Pancreas (tissue), 10 donors: ENCODE data around the gene ZNF264. TPM values are rescaled to one million over a fixed set of nuclear protein-coding genes. Genes with fewer than 3 reads are reported as not detected.
A peak's percentile ranks its signal among the peaks of the same experiment; 100 is the strongest.

Source experiments
- ATAC-seq, 4 donors: fragments of 200-7000 bp; cut with Tn5 transposase; one replicate each; pipeline versions ENCODE4 v1.8.0 to v1.9.1; 2020; ENCODE audit warnings: mild to moderate bottlenecking in 4 of 4, moderate library complexity in 4 of 4
- DNase-seq, 6 donors: peaks; one replicate each; pipeline ENCODE4 v3.0.0-alpha.2; 2020
- FAIRE-seq: peaks from 2 replicates; lab custom pipeline; 2012; peaks lifted over from hg19 to GRCh38; lab: Jason Lieb, UNC
- H3K27ac ChIP-seq, 4 donors: fragments of 200-600 bp; sonication (generic); 1 replicate in 3 of 4; 2 replicates in 1 of 4; pipeline versions ENCODE4 v1.5.0 to v1.8.0; 2020
- H3K27me3 ChIP-seq, 4 donors: fragments of 200-600 bp; one replicate each; pipeline ENCODE4 v1.8.0; 2021
- H3K36me3 ChIP-seq, 3 donors: fragments of 200-600 bp; sonication (generic) in 1 of 3; one replicate each; pipeline versions ENCODE4 v1.5.0 to v1.8.0; 2020 to 2021
- H3K4me1 ChIP-seq, 3 donors: fragments of 200-600 bp; one replicate each; pipeline ENCODE4 v1.8.0; 2021
- H3K4me3 ChIP-seq, 4 donors: fragments of 200-600 bp; sonication (generic) in 2 of 4; one replicate each; pipeline versions ENCODE4 v1.5.0 to v1.8.0; 2020 to 2021
- H3K9me3 ChIP-seq, 4 donors: fragments of 200-600 bp; one replicate each; pipeline ENCODE4 v1.8.0; 2021
- CTCF ChIP-seq, 4 donors: fragments of 200-600 bp; sonication (generic) in 3 of 4; IDR thresholded peaks; one replicate each; pipeline versions ENCODE4 v1.5.0 to v1.8.0; 2021; ENCODE audit warnings: antibody characterized with exemption in 4 of 4
- WGBS, 2 donors: extraction: QIAGEN DNeasy Blood & Tissue Kit; methylation state at CpG; one replicate each; pipeline ENCODE4 v1.1.7; 2013; 5-methylcytosine and 5-hydroxymethylcytosine counted together
- intact Hi-C, 3 donors: fragments of 100-400 bp; cut with DNase I; formaldehyde crosslinking; loops; one replicate each; pipeline versions ENCODE4 v1.11.1 to v1.14.2; 2022
- polyA plus RNA-seq, 2 donors: library from polyadenylated mRNA; stranded (reverse); fragments of 200-250 nt; gene quantifications; one replicate each; pipeline ENCODE4 v1.2.3, GENCODE V29; 2013
- total RNA-seq, 6 donors: library from RNA; stranded (reverse); fragmentation: NEBNext Ultra II Directional in 4 of 6; extraction: Animal tissue kit (Norgen Biotek cat#: 25700) in 4 of 6; gene quantifications; one replicate each; pipeline versions ENCODE4 v1.2.1 to v1.2.4, GENCODE V29; 2021 to 2023
- donor health status: healthy with polysubstance abuse.
- donor health status: DM: no; HTN: no; CAD: no; lungs with moderate emphysema.
- donor health status: DM: no; HTN: no; CAD: no.
- donor health status: control.
- donor health status: control.
- donor health status: Bipolar disorder and iron deficiency.
- donor health status: DM: yes; HTN: yes; CAD: no.
- donor health status: DM: no; HTN: no; CAD: no.
- donor health status: DM: no; HTN: no; CAD: no.
- donor health status: DM: yes; HTN: yes; CAD: no.

The ZNF264 gene
- total and polyA plus RNA-seq, 8 donors = 4.7 to 28.0 (median 16.2) TPM

- no peak for DNase-seq
- 48 to 59% methylated on average over 7 of the region's 7 CpGs for WGBS, 2 donors
- Histone ChIP-seq H3K4me3 (no peak overlapping the region), H3K27ac (no peak overlapping the region), H3K4me1 (no peaks in the 10 kb centered on the region), H3K27me3 (no peaks in the 10 kb centered on the region), H3K36me3 (no peaks in the 10 kb centered on the region), H3K9me3 (no peaks in the 10 kb centered on the region)
- no peak for FAIRE-seq
- no peak for TF ChIP-seq CTCF (IDR thresholded peaks at IDR 0.05)
- intact Hi-C loops = no loop called here
- ATAC-seq = no peak
These were observed 25.5 kb upstream of the ZNF264 start for GRCh38 chr19:57165846-57166245.

DNA sequence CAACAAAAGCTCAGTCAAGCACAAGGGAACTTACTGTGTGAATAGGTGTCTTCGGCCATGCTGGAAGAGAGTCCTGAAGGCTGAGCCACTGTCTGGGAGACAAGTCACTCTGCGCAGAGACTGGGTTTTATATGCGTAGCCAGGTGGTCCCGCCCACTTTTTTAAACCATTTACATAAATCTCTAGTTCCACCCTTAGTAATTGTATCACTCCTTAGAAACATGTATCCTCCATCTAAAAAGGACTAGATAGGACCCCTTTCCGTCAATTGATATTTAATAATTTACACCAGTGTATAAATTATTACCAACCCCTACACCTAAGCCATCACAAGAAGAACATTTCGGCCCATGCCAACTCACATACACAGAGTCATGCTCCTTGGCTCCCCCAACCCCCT is 23.9 kb upstream of the ZNF264 start, which contains the start of gene DUXA:
DUXA (minus strand) TSS at position 101 of the 400 bp plus-strand sequence; CDS start at position 59, 42 bp downstream.
- 62 to 74% methylated on average over 6 of the region's 6 CpGs for WGBS, 2 donors
- no peak for DNase-seq
- Histone ChIP-seq H3K27ac (no peak within 1 kb of the TSS), H3K4me3 (no peak within 1 kb of the TSS), H3K27me3 (no peaks in the 10 kb centered on the region), H3K36me3 (no peaks in the 10 kb centered on the region), H3K9me3 (no peaks in the 10 kb centered on the region), H3K4me1 (no peaks in the 10 kb centered on the region)
- no peak for TF ChIP-seq CTCF (IDR thresholded peaks at IDR 0.05)
- intact Hi-C loops = no loop called here
- no peak for ATAC-seq
- FAIRE-seq = no peak

- Histone ChIP-seq H3K27me3 (no peaks in the 10 kb centered on the region), H3K4me3 (peak overlapping the region in 2 of 4 donors; percentile 28 to 34), H3K27ac (peak overlapping the region; percentile 22 to 51 (median 26)), H3K36me3 (no peaks in the 10 kb centered on the region), H3K4me1 (no peaks in the 10 kb centered on the region), H3K9me3 (no peaks in the 10 kb centered on the region)
- peak; percentile 65 to 86 (median 77) for ATAC-seq
- WGBS, 2 donors = 3 to 4% methylated on average over 33 to 42 of the region's 42 CpGs
- peak; percentile 46 to 70 (median 56) for DNase-seq
- FAIRE-seq = no peak
- intact Hi-C loops = no loop called here
- no peak for TF ChIP-seq CTCF (IDR thresholded peaks at IDR 0.05)
These were observed 19.7 kb upstream of the ZNF264 start for GRCh38 chr19:57171551-57172081.

DNA sequence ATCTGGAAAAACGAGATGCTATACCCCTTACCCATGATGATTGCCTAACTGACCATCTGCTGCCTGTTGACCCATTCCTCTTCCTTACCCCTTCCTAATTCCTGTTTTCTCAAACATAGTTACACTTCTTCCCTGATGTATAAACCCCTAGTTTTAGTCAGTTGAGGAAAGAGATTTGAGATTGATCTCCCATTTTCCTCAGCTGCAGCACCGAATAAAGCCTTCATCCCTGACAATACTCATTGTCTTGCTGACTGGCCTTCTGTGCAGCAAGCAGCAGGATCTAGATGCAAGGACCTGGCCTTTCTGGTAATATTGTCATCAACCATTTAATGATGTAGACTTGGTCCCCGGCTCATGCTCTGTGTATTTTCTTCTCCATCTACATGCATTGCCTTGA is 999 bp upstream of the ZNF264 start:
- Histone ChIP-seq H3K4me3 (no peak overlapping the region), H3K9me3 (no peaks in the 10 kb centered on the region), H3K27me3 (no peaks in the 10 kb centered on the region), H3K27ac (no peak overlapping the region), H3K4me1 (peaks cover 3 to 11% (median 6%) of the 10 kb centered on the region in 3 donors), H3K36me3 (peaks cover 4 to 16% (median 12%) of the 10 kb centered on the region in 3 donors)
- 81 to 85% methylated on average over 3 of the region's 3 CpGs for WGBS, 2 donors
- no peak for TF ChIP-seq CTCF (IDR thresholded peaks at IDR 0.05)
- intact Hi-C loops = no loop called here
- ATAC-seq (no peak), FAIRE-seq (no peak), DNase-seq (no peak)

DNA sequence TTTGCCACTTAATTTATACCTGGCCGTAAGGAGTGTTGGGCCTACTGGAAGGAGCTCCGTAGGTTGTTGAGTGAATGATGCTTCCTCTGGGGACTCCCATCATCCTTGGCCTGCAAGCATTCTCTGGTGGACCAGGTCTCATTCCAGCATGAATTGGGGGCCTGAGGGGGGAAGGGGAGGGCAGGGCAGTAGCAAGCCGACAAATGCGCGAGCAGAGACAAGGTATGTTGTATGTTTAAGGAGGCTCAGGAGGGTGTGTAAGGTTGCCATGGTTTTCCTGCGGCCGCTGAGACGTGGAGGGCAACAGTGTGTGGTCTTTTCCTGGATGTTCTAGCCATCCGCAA is 749 bp downstream of the ZNF264 start:
- FAIRE-seq (no peak), ATAC-seq (peak; percentile 7 to 27 (median 14)), DNase-seq (no peak)
- H3K4me1 ChIP-seq = peaks cover 3 to 11% (median 6%) of the 10 kb centered on the region in 3 donors
- H3K9me3 ChIP-seq = no peaks in the 10 kb centered on the region
- peak overlapping the region; percentile 94 to 100 (median 98) for H3K4me3 ChIP-seq
- H3K27ac ChIP-seq = peak overlapping the region; percentile 58 to 89 (median 80)
- WGBS, 2 donors = 5% methylated on average over 9 of the region's 9 CpGs
- no peaks in the 10 kb centered on the region for H3K27me3 ChIP-seq
- no peak for TF ChIP-seq CTCF (IDR thresholded peaks at IDR 0.05)
- H3K36me3 ChIP-seq = peaks cover 4 to 31% (median 25%) of the 10 kb centered on the region in 3 donors
- intact Hi-C loops = no loop called here
